ENCODE data around the gene FBN1. TPM values are rescaled to one million over a fixed set of nuclear protein-coding genes. Genes with fewer than 3 reads are reported as not detected.

Gene FBN1
- total RNA-seq, 1 donor = 1,556 TPM

- no peak for DNase-seq (ENCODE audit: insufficient read length, low spot score, missing footprints)
- TF ChIP-seq CTCF (IDR thresholded peaks at IDR 0.05; ENCODE audit: extremely low read depth, low read depth, low read length) = no peak
- no peak overlapping the region for H3K4me3 ChIP-seq (ENCODE audit: insufficient read depth, low read length)
Observed at GRCh38 chr15:48421362-48421761, 224.1 kb downstream of the FBN1 start.

GRCh38 chr15:48419896-48420295, 225.6 kb downstream of the FBN1 start:
- peaks cover 13% of the 10 kb centered on the region for H3K4me1 ChIP-seq (ENCODE audit: insufficient read depth, low read length)
- no peak for TF ChIP-seq CTCF (IDR thresholded peaks at IDR 0.05; ENCODE audit: extremely low read depth, low read depth, low read length)
- H3K79me2 ChIP-seq (ENCODE audit: insufficient read depth, low read length) = peaks cover 3% of the 10 kb centered on the region
- no peak overlapping the region for H3K4me3 ChIP-seq (ENCODE audit: insufficient read depth, low read length)
- H3K9me3 ChIP-seq (ENCODE audit: low read depth, low read length) = no peaks in the 10 kb centered on the region
- peaks cover 98% of the 10 kb centered on the region for H3K36me3 ChIP-seq (ENCODE audit: insufficient read depth, low read length)
- H3K4me2 ChIP-seq (ENCODE audit: insufficient read depth, low read length) = no peak overlapping the region
- DNase-seq (ENCODE audit: insufficient read length, low spot score, missing footprints) = no peak
- H3K27ac ChIP-seq (ENCODE audit: low read depth, low read length) = peak overlapping the region; percentile 23
- no peaks in the 10 kb centered on the region for H4K20me1 ChIP-seq (ENCODE audit: insufficient read depth, low read length)
- H2AFZ ChIP-seq (ENCODE audit: low read length) = no peak overlapping the region
- no peaks in the 10 kb centered on the region for H3K27me3 ChIP-seq (ENCODE audit: insufficient read depth, low read length)

More at GRCh38 chr15:48421362-48421761, 224.1 kb downstream of the FBN1 start:
- Histone ChIP-seq H3K27ac (ENCODE audit: low read depth, low read length) (no peak overlapping the region), H4K20me1 (ENCODE audit: insufficient read depth, low read length) (no peaks in the 10 kb centered on the region), H3K4me2 (ENCODE audit: insufficient read depth, low read length) (no peak overlapping the region), H3K27me3 (ENCODE audit: insufficient read depth, low read length) (no peaks in the 10 kb centered on the region), H3K79me2 (ENCODE audit: insufficient read depth, low read length) (peaks cover 6% of the 10 kb centered on the region), H3K36me3 (ENCODE audit: insufficient read depth, low read length) (peaks cover 98% of the 10 kb centered on the region), H3K9me3 (ENCODE audit: low read depth, low read length) (no peaks in the 10 kb centered on the region), H2AFZ (ENCODE audit: low read length) (no peak overlapping the region), H3K4me1 (ENCODE audit: insufficient read depth, low read length) (peaks cover 3% of the 10 kb centered on the region)

GRCh38 chr15:48418343-48418742, 227.2 kb downstream of the FBN1 start:
- Histone ChIP-seq H3K4me3 (ENCODE audit: insufficient read depth, low read length) (no peak overlapping the region), H3K4me1 (ENCODE audit: insufficient read depth, low read length) (peaks cover 27% of the 10 kb centered on the region), H3K79me2 (ENCODE audit: insufficient read depth, low read length) (peaks cover 2% of the 10 kb centered on the region), H3K9me3 (ENCODE audit: low read depth, low read length) (no peaks in the 10 kb centered on the region), H3K36me3 (ENCODE audit: insufficient read depth, low read length) (peaks cover 82% of the 10 kb centered on the region), H3K27me3 (ENCODE audit: insufficient read depth, low read length) (no peaks in the 10 kb centered on the region), H4K20me1 (ENCODE audit: insufficient read depth, low read length) (no peaks in the 10 kb centered on the region), H2AFZ (ENCODE audit: low read length) (no peak overlapping the region), H3K27ac (ENCODE audit: low read depth, low read length) (peak overlapping the region; percentile 37), H3K4me2 (ENCODE audit: insufficient read depth, low read length) (no peak overlapping the region)
- no peak for DNase-seq (ENCODE audit: insufficient read length, low spot score, missing footprints)
- TF ChIP-seq CTCF (IDR thresholded peaks at IDR 0.05; ENCODE audit: extremely low read depth, low read depth, low read length) = no peak

- Histone ChIP-seq H2AFZ (ENCODE audit: low read length) (no peak overlapping the region), H3K4me3 (ENCODE audit: insufficient read depth, low read length) (no peak overlapping the region), H3K9me3 (ENCODE audit: low read depth, low read length) (no peaks in the 10 kb centered on the region), H3K79me2 (ENCODE audit: insufficient read depth, low read length) (no peaks in the 10 kb centered on the region), H3K4me2 (ENCODE audit: insufficient read depth, low read length) (no peak overlapping the region), H4K20me1 (ENCODE audit: insufficient read depth, low read length) (no peaks in the 10 kb centered on the region), H3K27ac (ENCODE audit: low read depth, low read length) (peak overlapping the region; percentile 92), H3K27me3 (ENCODE audit: insufficient read depth, low read length) (no peaks in the 10 kb centered on the region), H3K36me3 (ENCODE audit: insufficient read depth, low read length) (peaks cover 81% of the 10 kb centered on the region), H3K4me1 (ENCODE audit: insufficient read depth, low read length) (peaks cover 48% of the 10 kb centered on the region)
- no peak for TF ChIP-seq CTCF (IDR thresholded peaks at IDR 0.05; ENCODE audit: extremely low read depth, low read depth, low read length)
- no peak for DNase-seq (ENCODE audit: insufficient read length, low spot score, missing footprints)
Observed at GRCh38 chr15:48416301-48416700, 229.2 kb downstream of the FBN1 start.
